Smooth muscle cell (in vitro differentiated cells): ENCODE measurements around the gene CHST9. TPM values are rescaled to one million over a fixed set of nuclear protein-coding genes. Genes with fewer than 3 reads are reported as not detected.
A peak's percentile ranks its signal among the peaks of the same experiment; 100 is the strongest.

Experiments used
- DNase-seq: peaks from one replicate; lab custom pipeline; 2025; ENCODE audit not compliant: unreplicated experiment; lab: John Stamatoyannopoulos, UW
- H2AFZ ChIP-seq: fragments of 200-600 bp; sonication (generic); 2 replicates; pipeline ENCODE4 v1.6.0; 2016; ENCODE audit warnings: antibody characterized with exemption, low read depth, mild to moderate bottlenecking
- H3F3A ChIP-seq: fragments of 200-600 bp; sonication (generic); 2 replicates; pipeline ENCODE4 v1.6.0; 2017; ENCODE audit warnings: antibody characterized with exemption, low read depth
- H3K27ac ChIP-seq: fragments of 200-600 bp; sonication (generic); 2 replicates; pipeline ENCODE4 v1.5.1; 2016; ENCODE audit warnings: low read depth, mild to moderate bottlenecking
- H3K27me3 ChIP-seq: fragments of 200-600 bp; sonication (generic); 2 replicates; pipeline ENCODE4 v1.6.1; 2016; ENCODE audit warnings: low read depth, mild to moderate bottlenecking
- H3K36me3 ChIP-seq: fragments of 200-600 bp; sonication (generic); 2 replicates; pipeline ENCODE4 v1.5.1; 2016; ENCODE audit warnings: low read depth
- H3K4me1 ChIP-seq: fragments of 200-600 bp; sonication (generic); 2 replicates; pipeline ENCODE4 v1.5.1; 2016; ENCODE audit warnings: low read depth
- H3K4me2 ChIP-seq: fragments of 200-600 bp; sonication (generic); 2 replicates; pipeline ENCODE4 v1.6.0; 2016; ENCODE audit warnings: mild to moderate bottlenecking
- H3K4me3 ChIP-seq: fragments of 200-600 bp; sonication (generic); 2 replicates; pipeline ENCODE4 v1.5.1; 2016; ENCODE audit warnings: mild to moderate bottlenecking
- H3K79me2 ChIP-seq: fragments of 200-600 bp; sonication (generic); 2 replicates; pipeline ENCODE4 v1.6.0; 2016; ENCODE audit warnings: low read depth, mild to moderate bottlenecking
- H3K9ac ChIP-seq: fragments of 200-600 bp; sonication (generic); 2 replicates; pipeline ENCODE4 v1.6.0; 2016; ENCODE audit warnings: low read depth
- H3K9me3 ChIP-seq: fragments of 200-600 bp; sonication (generic); replicated peaks from 2 replicates; pipeline ENCODE4 v1.5.1; 2016; ENCODE audit warnings: low read depth
- H4K20me1 ChIP-seq: fragments of 200-600 bp; sonication (generic); 2 replicates; pipeline ENCODE4 v1.6.0; 2016; ENCODE audit warnings: low read depth
- WGBS: methylation state at CpG from one replicate; pipeline ENCODE4 v1.1.7; 2016; ENCODE audit warnings: low lambda C conversion rate; 5-methylcytosine and 5-hydroxymethylcytosine counted together
- polyA plus RNA-seq: library from polyadenylated mRNA; unstranded; fragments of >200 nt; fragmentation: Nextera tagmentation; extraction: Ambion mirVana; gene quantifications from 2 replicates; pipeline ENCODE4 v1.2.1, GENCODE V29; 2016
- total RNA-seq: library from RNA; depleted of rRNA; stranded (reverse); fragments of >200 nt; gene quantifications from 2 replicates; pipeline ENCODE4 v1.2.3, GENCODE V29; 2014
- TF ChIP-seq, protein P1 (sequence below): fragments of 200-600 bp; sonication (generic); IDR thresholded peaks from 2 replicates; pipeline ENCODE4 v1.5.1; 2017; ENCODE audit warnings: borderline replicate concordance, mild to moderate bottlenecking, antibody characterized with exemption; ENCODE audit not compliant: insufficient read depth, poor library complexity, severe bottlenecking

The CHST9 gene
- total and polyA plus RNA-seq, 2 experiments from 2014 or later: not detected

DNA sequence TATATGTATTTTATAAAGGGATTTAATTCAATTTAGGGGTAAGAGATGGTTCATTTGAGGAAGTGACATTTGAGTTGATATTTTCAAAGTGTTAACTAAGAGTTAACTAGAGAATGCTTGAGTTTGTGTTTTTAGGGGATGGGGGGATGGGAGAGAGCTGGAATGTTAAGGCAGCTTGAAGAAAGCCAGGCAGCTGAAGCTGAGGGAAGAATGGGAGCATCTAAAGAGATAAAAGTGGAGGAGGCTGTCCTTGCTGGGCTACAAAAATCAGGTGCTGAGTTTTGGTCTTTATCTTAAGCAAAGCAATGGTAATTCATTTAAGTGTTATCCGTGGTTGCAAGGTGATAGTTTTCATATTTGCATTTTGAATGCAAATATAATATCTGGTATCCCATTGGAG is 9.2 kb downstream of the CHST9 start:
- Histone ChIP-seq H3K4me1 (peaks cover 30% of the 10 kb centered on the region), H3K27ac (no peak overlapping the region), H3K9ac (no peak overlapping the region), H3K79me2 (no peaks in the 10 kb centered on the region), H3K4me2 (peak overlapping the region; percentile 49), H3K4me3 (no peak overlapping the region), H3K36me3 (no peaks in the 10 kb centered on the region), H3K9me3 (no peaks in the 10 kb centered on the region), H3K27me3 (no peaks in the 10 kb centered on the region), H3F3A (no peaks in the 10 kb centered on the region), H2AFZ (peak overlapping the region; percentile 54), H4K20me1 (no peaks in the 10 kb centered on the region)
- DNase-seq: no peak
- TF ChIP-seq, protein P1, sequence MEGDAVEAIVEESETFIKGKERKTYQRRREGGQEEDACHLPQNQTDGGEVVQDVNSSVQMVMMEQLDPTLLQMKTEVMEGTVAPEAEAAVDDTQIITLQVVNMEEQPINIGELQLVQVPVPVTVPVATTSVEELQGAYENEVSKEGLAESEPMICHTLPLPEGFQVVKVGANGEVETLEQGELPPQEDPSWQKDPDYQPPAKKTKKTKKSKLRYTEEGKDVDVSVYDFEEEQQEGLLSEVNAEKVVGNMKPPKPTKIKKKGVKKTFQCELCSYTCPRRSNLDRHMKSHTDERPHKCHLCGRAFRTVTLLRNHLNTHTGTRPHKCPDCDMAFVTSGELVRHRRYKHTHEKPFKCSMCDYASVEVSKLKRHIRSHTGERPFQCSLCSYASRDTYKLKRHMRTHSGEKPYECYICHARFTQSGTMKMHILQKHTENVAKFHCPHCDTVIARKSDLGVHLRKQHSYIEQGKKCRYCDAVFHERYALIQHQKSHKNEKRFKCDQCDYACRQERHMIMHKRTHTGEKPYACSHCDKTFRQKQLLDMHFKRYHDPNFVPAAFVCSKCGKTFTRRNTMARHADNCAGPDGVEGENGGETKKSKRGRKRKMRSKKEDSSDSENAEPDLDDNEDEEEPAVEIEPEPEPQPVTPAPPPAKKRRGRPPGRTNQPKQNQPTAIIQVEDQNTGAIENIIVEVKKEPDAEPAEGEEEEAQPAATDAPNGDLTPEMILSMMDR: no peak
- 0% methylated on average over 1 of the region's 1 CpG for WGBS

DNA sequence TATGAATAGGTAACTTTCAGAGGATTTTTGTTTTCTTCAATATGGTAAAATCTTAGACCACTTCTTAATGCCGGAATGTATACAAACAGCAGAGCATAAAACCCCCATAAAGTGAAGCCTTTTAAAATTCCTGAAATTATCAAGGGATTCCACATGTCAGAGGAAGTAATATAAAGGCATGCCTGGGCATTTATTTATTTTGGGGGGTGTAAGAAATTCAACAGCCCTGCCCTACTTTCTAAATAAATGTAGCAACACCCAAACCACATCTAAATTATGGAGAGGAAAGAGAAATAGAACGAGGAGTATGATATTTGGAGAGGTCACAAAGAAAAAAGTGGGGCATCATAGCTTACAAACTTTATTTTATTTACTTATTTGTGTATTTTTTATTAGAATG is 9.9 kb downstream of the CHST9 start:
- Histone ChIP-seq H3K4me2 (peak overlapping the region; percentile 49), H3K79me2 (no peaks in the 10 kb centered on the region), H2AFZ (peak overlapping the region; percentile 54), H4K20me1 (no peaks in the 10 kb centered on the region), H3F3A (no peaks in the 10 kb centered on the region), H3K9ac (no peak overlapping the region), H3K4me1 (peaks cover 30% of the 10 kb centered on the region), H3K27me3 (no peaks in the 10 kb centered on the region), H3K4me3 (no peak overlapping the region), H3K36me3 (no peaks in the 10 kb centered on the region), H3K27ac (no peak overlapping the region), H3K9me3 (no peaks in the 10 kb centered on the region)
- DNase-seq: no peak
- 37% methylated on average over 2 of the region's 2 CpGs for WGBS
- TF ChIP-seq, protein P1: no peak

DNA sequence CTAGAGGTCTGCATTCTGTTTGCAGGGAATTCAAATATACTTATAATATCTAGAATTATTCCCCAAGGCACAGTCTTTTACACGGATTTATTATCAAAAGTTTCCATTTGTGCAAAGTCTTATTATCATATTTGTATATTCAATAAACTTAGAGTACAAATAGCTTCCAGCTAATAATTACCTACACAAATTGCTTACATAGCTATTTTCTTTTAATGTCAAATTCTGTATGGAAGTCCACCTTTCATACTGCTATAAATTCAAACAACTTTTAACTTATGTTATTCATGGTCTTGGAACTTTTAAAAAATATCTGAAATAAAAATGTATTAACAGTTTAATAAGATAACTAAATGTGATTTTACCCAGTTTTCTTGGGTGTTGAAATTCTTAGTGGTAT is 13.1 kb downstream of the CHST9 start:
- Histone ChIP-seq H3K27me3 (no peaks in the 10 kb centered on the region), H3F3A (no peaks in the 10 kb centered on the region), H2AFZ (no peak overlapping the region), H3K4me3 (no peak overlapping the region), H3K36me3 (no peaks in the 10 kb centered on the region), H3K9me3 (no peaks in the 10 kb centered on the region), H3K4me2 (no peak overlapping the region), H3K79me2 (no peaks in the 10 kb centered on the region), H3K9ac (no peak overlapping the region), H3K27ac (no peak overlapping the region), H3K4me1 (peaks cover 24% of the 10 kb centered on the region), H4K20me1 (no peaks in the 10 kb centered on the region)
- TF ChIP-seq, protein P1: no peak
- 69% methylated on average over 1 of the region's 1 CpG for WGBS
- DNase-seq: no peak

DNA sequence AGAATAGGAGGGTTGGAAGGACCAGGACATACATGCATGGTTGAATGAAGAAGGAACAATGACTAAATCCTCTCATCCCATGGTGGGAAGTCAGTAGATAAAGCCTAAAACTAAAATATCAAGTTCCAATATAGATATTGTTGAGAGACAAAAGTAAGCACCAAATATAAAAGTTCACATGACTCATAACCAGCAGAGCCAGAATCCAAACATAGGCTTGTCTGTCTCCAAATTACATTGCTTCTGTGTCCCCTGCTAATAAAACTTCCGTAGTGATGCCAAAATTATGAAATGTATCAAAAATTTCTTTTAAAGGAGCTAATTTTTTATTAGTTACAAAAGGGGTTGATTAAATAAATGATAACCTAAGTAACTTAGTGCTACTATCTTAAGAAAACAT is 19.7 kb downstream of the CHST9 start:
- 76% methylated on average over 1 of the region's 1 CpG for WGBS
- Histone ChIP-seq H3K4me3 (no peak overlapping the region), H2AFZ (no peak overlapping the region), H3K27ac (no peak overlapping the region), H3K27me3 (no peaks in the 10 kb centered on the region), H3K4me2 (no peak overlapping the region), H3F3A (no peaks in the 10 kb centered on the region), H3K36me3 (no peaks in the 10 kb centered on the region), H4K20me1 (no peaks in the 10 kb centered on the region), H3K4me1 (no peaks in the 10 kb centered on the region), H3K9me3 (no peaks in the 10 kb centered on the region), H3K9ac (no peak overlapping the region), H3K79me2 (no peaks in the 10 kb centered on the region)
- TF ChIP-seq, protein P1: no peak
- no peak for DNase-seq
